ENCODE measurements around the gene CAPZB. TPM values are rescaled to one million over a fixed set of nuclear protein-coding genes. Genes with fewer than 3 reads are reported as not detected.

Gene CAPZB
- total RNA-seq, 4 donors from 2014 or later, result 58.2 to 109 (median 96.7) TPM

- no peak for DNase-seq (ENCODE audit: low spot score in 2 of 2)
- H3K4me3 ChIP-seq, result no peak overlapping the region
- no peak overlapping the region for H3K27ac ChIP-seq
- peaks cover 0 to 5% (median 0%) of the 10 kb centered on the region in 3 donors for H3K36me3 ChIP-seq
- WGBS, 2 donors, result 86 to 95% methylated on average over 13 of the region's 13 CpGs
- peaks cover 0 to 81% (median 23%) of the 10 kb centered on the region in 4 donors for H3K4me1 ChIP-seq
- no peaks in the 10 kb centered on the region for H3K27me3 ChIP-seq
- H3K9me3 ChIP-seq, result no peaks in the 10 kb centered on the region
- TF ChIP-seq, protein P1, sequence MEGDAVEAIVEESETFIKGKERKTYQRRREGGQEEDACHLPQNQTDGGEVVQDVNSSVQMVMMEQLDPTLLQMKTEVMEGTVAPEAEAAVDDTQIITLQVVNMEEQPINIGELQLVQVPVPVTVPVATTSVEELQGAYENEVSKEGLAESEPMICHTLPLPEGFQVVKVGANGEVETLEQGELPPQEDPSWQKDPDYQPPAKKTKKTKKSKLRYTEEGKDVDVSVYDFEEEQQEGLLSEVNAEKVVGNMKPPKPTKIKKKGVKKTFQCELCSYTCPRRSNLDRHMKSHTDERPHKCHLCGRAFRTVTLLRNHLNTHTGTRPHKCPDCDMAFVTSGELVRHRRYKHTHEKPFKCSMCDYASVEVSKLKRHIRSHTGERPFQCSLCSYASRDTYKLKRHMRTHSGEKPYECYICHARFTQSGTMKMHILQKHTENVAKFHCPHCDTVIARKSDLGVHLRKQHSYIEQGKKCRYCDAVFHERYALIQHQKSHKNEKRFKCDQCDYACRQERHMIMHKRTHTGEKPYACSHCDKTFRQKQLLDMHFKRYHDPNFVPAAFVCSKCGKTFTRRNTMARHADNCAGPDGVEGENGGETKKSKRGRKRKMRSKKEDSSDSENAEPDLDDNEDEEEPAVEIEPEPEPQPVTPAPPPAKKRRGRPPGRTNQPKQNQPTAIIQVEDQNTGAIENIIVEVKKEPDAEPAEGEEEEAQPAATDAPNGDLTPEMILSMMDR (IDR thresholded peaks at IDR 0.05), result no peak
- no peak for TF ChIP-seq POLR2A (IDR thresholded peaks at IDR 0.05)
- no peak for TF ChIP-seq EP300 (IDR thresholded peaks at IDR 0.05)
Observed at GRCh38 chr1:19397217-19397945, 88.0 kb downstream of the CAPZB start.

DNA sequence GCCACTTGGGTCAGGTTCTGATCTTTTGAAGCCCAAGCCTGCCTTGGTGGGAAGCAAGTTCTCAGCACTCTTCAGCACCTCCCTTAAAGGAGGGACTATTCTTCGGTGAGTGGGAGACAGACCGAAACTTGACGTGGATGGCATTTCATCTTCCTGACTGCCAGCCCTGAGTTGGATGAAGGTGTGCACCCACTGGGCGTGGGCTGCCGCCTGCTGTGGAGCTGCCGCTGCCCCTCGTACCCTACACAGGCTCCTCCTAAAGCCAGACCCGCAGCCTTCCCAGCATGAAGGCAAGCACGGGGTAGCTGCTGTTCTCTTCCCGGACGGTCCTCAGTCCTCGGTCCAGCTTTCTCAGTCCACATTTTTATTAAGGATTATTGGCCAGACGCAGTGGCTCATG is 89.1 kb downstream of the CAPZB start:
- Histone ChIP-seq H3K27ac (no peak overlapping the region), H3K4me1 (peaks cover 0 to 81% (median 23%) of the 10 kb centered on the region in 4 donors), H3K9me3 (no peaks in the 10 kb centered on the region), H3K27me3 (no peaks in the 10 kb centered on the region), H3K36me3 (peaks cover 0 to 5% (median 0%) of the 10 kb centered on the region in 3 donors), H3K4me3 (no peak overlapping the region)
- WGBS, 2 donors, result 91 to 92% methylated on average over 13 of the region's 13 CpGs
- no peak for DNase-seq (ENCODE audit: low spot score in 2 of 2)
- TF ChIP-seq POLR2A (IDR thresholded peaks at IDR 0.05), result no peak
- no peak for TF ChIP-seq EP300 (IDR thresholded peaks at IDR 0.05)
- TF ChIP-seq, protein P1 (IDR thresholded peaks at IDR 0.05), result no peak

DNA sequence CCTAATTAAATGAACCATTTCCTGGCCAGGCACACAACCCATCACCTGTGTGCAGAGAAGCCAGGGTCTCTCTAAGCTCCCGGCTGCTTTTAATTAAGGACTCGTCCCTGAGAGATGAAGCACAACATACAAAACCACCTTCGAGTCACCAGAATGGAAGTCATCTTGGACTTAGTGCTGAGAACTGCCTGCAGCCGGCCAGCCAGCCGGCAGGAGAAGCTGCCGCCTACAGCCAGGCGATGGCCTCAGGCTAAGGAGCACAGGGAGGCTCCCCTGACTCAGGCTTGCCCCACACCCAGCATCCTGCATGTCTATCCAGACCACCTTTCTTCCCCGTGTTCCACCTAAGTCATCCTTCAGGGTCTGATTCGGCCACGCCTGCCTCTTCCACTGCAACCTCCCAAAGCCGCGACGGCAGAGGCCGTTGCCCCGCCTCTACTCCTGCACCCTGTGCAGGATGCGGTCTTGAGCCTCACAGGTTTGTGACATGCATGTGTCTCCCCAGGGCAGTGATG is 89.6 kb downstream of the CAPZB start:
- peaks cover 0 to 5% (median 0%) of the 10 kb centered on the region in 3 donors for H3K36me3 ChIP-seq
- 75 to 78% methylated on average over 16 of the region's 16 CpGs for WGBS, 2 donors
- no peak overlapping the region for H3K4me3 ChIP-seq
- no peaks in the 10 kb centered on the region for H3K9me3 ChIP-seq
- no peak overlapping the region for H3K27ac ChIP-seq
- H3K4me1 ChIP-seq, result peaks cover 0 to 81% (median 22%) of the 10 kb centered on the region in 4 donors
- no peaks in the 10 kb centered on the region for H3K27me3 ChIP-seq
- DNase-seq (ENCODE audit: low spot score in 2 of 2), result no peak
- TF ChIP-seq POLR2A (IDR thresholded peaks at IDR 0.05) (no peak), EP300 (IDR thresholded peaks at IDR 0.05) (no peak)
- TF ChIP-seq, protein P1 (IDR thresholded peaks at IDR 0.05), result no peak

- Histone ChIP-seq H3K27ac (peak overlapping the region in 2 of 4 donors; percentile 32 to 82), H3K4me1 (peaks cover 0 to 67% (median 22%) of the 10 kb centered on the region in 4 donors), H3K9me3 (no peaks in the 10 kb centered on the region), H3K4me3 (no peak overlapping the region), H3K36me3 (peaks cover 0 to 5% (median 0%) of the 10 kb centered on the region in 3 donors), H3K27me3 (no peaks in the 10 kb centered on the region)
- no peak for DNase-seq (ENCODE audit: low spot score in 2 of 2)
- WGBS, 2 donors, result 86 to 99% methylated on average over 6 to 14 of the region's 14 CpGs
- TF ChIP-seq POLR2A (IDR thresholded peaks at IDR 0.05), result no peak
- no peak for TF ChIP-seq EP300 (IDR thresholded peaks at IDR 0.05)
- TF ChIP-seq, protein P1 (IDR thresholded peaks at IDR 0.05), result no peak
Observed at GRCh38 chr1:19393046-19393445, 92.3 kb downstream of the CAPZB start.

- Histone ChIP-seq H3K27ac (peak overlapping the region in 3 of 4 donors; percentile 71 to 91 (median 82)), H3K27me3 (no peaks in the 10 kb centered on the region), H3K4me3 (no peak overlapping the region), H3K36me3 (peaks cover 0 to 5% (median 0%) of the 10 kb centered on the region in 3 donors), H3K4me1 (peaks cover 0 to 68% (median 22%) of the 10 kb centered on the region in 4 donors), H3K9me3 (no peaks in the 10 kb centered on the region)
- WGBS, 2 donors, result 85 to 92% methylated on average over 9 of the region's 9 CpGs
- no peak for TF ChIP-seq EP300 (IDR thresholded peaks at IDR 0.05)
- TF ChIP-seq, protein P1 (IDR thresholded peaks at IDR 0.05), result no peak
- TF ChIP-seq POLR2A (IDR thresholded peaks at IDR 0.05), result no peak
- no peak for DNase-seq (ENCODE audit: low spot score in 2 of 2)
Observed at GRCh38 chr1:19392221-19392620, 93.1 kb downstream of the CAPZB start.
